ENCODE data around the gene TMC2. TPM values are rescaled to one million over a fixed set of nuclear protein-coding genes. Genes with fewer than 3 reads are reported as not detected.
A peak's percentile ranks its signal among the peaks of the same experiment; 100 is the strongest.

TMC2 gene
- total and polyA plus RNA-seq, 4 donors = 0.06 to 0.31 (median 0.15) TPM; not detected in 1

DNA sequence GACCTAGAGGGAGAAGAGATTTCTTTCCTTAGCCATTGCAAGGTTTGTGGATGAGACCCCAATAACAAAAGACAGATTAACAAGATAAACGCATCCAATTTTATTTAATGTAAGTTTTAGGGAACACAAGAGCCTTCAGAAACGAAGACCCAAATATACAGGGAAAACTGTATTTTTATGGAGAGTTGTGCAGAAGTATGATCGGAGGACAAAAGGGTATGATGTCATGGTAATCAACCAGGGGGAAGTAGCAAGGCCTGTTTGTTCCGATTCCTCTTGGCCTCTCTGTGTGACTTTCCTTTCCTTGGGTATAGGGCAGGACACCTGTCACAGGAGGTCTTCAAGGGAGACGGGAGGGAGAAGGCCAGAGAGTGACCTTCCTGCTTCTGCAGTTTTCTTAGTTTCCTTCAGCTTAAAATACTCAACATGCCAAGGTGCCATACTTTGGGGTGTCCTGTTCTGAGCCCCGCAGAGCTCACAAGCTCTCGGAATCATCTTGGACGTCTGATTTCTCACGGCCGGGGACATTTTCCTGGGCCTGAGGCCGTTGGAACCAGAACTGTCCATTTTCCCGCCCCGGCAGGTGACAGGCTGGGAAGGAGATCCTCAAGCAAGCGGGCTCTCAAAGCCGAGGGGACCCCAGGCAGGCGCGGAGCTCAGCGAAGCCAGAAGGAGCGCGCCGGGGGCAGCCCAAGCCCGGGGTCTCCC, 21.7 kb downstream of the TMC2 start:
- H3K4me3 ChIP-seq = no peak overlapping the region
- TF ChIP-seq, protein P1, sequence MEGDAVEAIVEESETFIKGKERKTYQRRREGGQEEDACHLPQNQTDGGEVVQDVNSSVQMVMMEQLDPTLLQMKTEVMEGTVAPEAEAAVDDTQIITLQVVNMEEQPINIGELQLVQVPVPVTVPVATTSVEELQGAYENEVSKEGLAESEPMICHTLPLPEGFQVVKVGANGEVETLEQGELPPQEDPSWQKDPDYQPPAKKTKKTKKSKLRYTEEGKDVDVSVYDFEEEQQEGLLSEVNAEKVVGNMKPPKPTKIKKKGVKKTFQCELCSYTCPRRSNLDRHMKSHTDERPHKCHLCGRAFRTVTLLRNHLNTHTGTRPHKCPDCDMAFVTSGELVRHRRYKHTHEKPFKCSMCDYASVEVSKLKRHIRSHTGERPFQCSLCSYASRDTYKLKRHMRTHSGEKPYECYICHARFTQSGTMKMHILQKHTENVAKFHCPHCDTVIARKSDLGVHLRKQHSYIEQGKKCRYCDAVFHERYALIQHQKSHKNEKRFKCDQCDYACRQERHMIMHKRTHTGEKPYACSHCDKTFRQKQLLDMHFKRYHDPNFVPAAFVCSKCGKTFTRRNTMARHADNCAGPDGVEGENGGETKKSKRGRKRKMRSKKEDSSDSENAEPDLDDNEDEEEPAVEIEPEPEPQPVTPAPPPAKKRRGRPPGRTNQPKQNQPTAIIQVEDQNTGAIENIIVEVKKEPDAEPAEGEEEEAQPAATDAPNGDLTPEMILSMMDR (IDR thresholded peaks at IDR 0.05; ENCODE audit: control extremely low read depth, extremely low read depth) = no peak
- ATAC-seq (ENCODE audit: insufficient read depth, low FRiP score) = no peak

DNA sequence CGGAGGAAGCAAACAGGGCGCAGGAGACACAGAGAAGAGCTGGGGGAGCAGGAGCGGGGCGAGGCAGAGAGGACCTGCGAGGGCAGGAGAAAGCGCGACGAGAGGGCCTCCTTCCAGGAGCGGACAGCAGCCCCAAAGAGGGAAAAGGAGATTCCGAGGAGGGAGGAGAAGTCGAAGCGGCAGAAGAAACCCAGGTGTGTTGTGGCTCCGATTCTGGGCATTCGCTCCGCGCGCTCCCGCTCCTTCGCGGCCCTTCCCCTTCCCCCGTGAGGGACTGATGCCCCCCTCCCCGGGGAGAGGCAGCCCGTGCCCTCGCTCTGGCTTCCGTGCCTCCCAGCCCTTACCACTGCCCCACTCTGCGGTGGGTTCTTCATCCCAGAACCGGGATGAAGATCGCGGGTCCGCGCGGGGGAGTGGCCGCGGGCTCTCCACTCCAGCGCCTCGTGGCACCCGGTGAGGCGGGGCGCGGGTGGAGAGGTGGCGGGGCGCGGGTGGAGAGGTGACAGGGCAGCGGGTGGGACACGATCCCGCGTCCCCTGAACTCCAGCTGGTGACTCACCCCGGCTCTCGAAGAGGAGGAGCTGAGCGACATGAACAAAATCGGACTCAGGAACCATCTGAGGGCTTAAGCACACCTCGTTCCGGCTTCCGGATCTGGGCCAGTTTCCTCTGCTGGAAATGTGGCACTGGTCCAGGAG, 22.4 kb downstream of the TMC2 start:
- H3K4me3 ChIP-seq = no peak overlapping the region
- peaks cover 0 to 9% (median 0%) of the 10 kb centered on the region in 5 donors for H3K4me1 ChIP-seq (ENCODE audit: control insufficient read depth in 5 of 5, insufficient read depth in 5 of 5, low read length in 5 of 5)
- no peaks in the 10 kb centered on the region for H3K36me3 ChIP-seq (ENCODE audit: control insufficient read depth in 4 of 4, insufficient read depth in 4 of 4, low read length in 4 of 4)
- TF ChIP-seq, protein P1 (IDR thresholded peaks at IDR 0.05; ENCODE audit: control extremely low read depth, extremely low read depth) = no peak
- H3K9me3 ChIP-seq (ENCODE audit: control insufficient read depth in 4 of 4, insufficient read depth in 3 of 4, low read length in 3 of 4) = no peaks in the 10 kb centered on the region
- WGBS, 2 donors = 3% methylated on average over 41 to 54 of the region's 54 CpGs
- H3K27me3 ChIP-seq (ENCODE audit: control insufficient read depth in 3 of 3, insufficient read depth in 3 of 3, low read length in 2 of 3) = peaks cover 13 to 53% (median 33%) of the 10 kb centered on the region in 3 donors
- DNase-seq (peak in 1 of 3 donors; percentile 18), ATAC-seq (ENCODE audit: insufficient read depth, low FRiP score) (no peak)
- no peak overlapping the region for H3K9ac ChIP-seq (ENCODE audit: insufficient read depth in 1 of 2, low read length in 2 of 2)
- no peak overlapping the region for H3K27ac ChIP-seq (ENCODE audit: low read depth in 1 of 2, low read length in 1 of 2)

More for the DNA sequence above, 21.7 kb downstream of the TMC2 start:
- peaks cover 0 to 9% (median 0%) of the 10 kb centered on the region in 5 donors for H3K4me1 ChIP-seq (ENCODE audit: control insufficient read depth in 5 of 5, insufficient read depth in 5 of 5, low read length in 5 of 5)
- DNase-seq = no peak
- no peak overlapping the region for H3K9ac ChIP-seq (ENCODE audit: insufficient read depth in 1 of 2, low read length in 2 of 2)
- WGBS, 2 donors = 24 to 29% methylated on average over 22 of the region's 22 CpGs
- peaks cover 13 to 55% (median 33%) of the 10 kb centered on the region in 3 donors for H3K27me3 ChIP-seq (ENCODE audit: control insufficient read depth in 3 of 3, insufficient read depth in 3 of 3, low read length in 2 of 3)
- H3K36me3 ChIP-seq (ENCODE audit: control insufficient read depth in 4 of 4, insufficient read depth in 4 of 4, low read length in 4 of 4) = no peaks in the 10 kb centered on the region
- no peak overlapping the region for H3K27ac ChIP-seq (ENCODE audit: low read depth in 1 of 2, low read length in 1 of 2)
- H3K9me3 ChIP-seq (ENCODE audit: control insufficient read depth in 4 of 4, insufficient read depth in 3 of 4, low read length in 3 of 4) = no peaks in the 10 kb centered on the region

DNA sequence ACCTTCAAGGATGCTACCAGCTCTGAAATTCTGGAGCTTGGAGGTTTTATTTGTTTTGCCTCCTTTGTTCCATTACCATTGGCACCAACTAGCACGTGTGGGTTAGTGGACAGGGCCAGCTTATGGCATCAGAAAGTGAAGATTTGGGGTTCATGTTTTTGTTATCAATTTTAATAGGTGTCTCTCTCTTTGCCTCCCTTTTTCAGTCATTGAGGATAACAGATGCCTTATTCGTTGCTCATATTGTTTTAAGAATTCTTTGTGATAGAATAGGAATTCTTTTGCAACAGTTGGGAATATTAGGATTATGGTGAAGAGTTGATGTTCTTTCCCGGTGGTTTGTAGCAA, 22.9 kb downstream of the TMC2 start:
- no peak for ATAC-seq (ENCODE audit: insufficient read depth, low FRiP score)
- Histone ChIP-seq H3K27me3 (ENCODE audit: control insufficient read depth in 3 of 3, insufficient read depth in 3 of 3, low read length in 2 of 3) (peaks cover 13 to 53% (median 33%) of the 10 kb centered on the region in 3 donors), H3K27ac (ENCODE audit: low read depth in 1 of 2, low read length in 1 of 2) (no peak overlapping the region), H3K4me1 (ENCODE audit: control insufficient read depth in 5 of 5, insufficient read depth in 5 of 5, low read length in 5 of 5) (peaks cover 0 to 9% (median 0%) of the 10 kb centered on the region in 5 donors), H3K9me3 (ENCODE audit: control insufficient read depth in 4 of 4, insufficient read depth in 3 of 4, low read length in 3 of 4) (no peaks in the 10 kb centered on the region), H3K9ac (ENCODE audit: insufficient read depth in 1 of 2, low read length in 2 of 2) (no peak overlapping the region), H3K36me3 (ENCODE audit: control insufficient read depth in 4 of 4, insufficient read depth in 4 of 4, low read length in 4 of 4) (no peaks in the 10 kb centered on the region), H3K4me3 (no peak overlapping the region)
- 43 to 59% methylated on average over 3 of the region's 3 CpGs for WGBS, 2 donors
- TF ChIP-seq, protein P1 (IDR thresholded peaks at IDR 0.05; ENCODE audit: control extremely low read depth, extremely low read depth) = no peak
- DNase-seq = no peak
